HG03571 (cell line): ENCODE results near the gene TOB1.

Experiments used
- ATAC-seq: cut with Tn5 transposase; IDR thresholded peaks from one replicate; pipeline ENCODE4 v1.9.1; 2021; ENCODE audit not compliant: unreplicated experiment

Gene TOB1

DNA sequence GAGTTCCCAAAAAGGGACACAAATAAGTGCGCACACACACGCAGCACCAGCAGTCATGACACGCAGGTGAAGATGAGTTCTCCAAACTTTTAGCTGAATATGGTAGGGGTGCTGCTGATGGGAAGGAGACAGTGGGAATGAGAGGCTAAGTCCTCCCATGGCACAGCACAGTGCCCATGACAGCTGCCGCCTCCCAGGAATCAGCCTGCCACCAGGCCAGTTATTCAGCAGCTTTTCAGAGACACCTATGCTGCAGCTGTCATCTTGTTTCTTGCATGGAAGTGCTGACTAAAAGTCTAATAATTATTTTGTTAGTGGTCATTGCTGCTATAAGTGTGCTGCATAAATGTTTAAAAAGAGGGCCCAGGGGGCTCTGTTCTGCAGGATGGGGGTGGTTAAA, 18.6 kb downstream of the TOB1 start:
- ATAC-seq = no peak

DNA sequence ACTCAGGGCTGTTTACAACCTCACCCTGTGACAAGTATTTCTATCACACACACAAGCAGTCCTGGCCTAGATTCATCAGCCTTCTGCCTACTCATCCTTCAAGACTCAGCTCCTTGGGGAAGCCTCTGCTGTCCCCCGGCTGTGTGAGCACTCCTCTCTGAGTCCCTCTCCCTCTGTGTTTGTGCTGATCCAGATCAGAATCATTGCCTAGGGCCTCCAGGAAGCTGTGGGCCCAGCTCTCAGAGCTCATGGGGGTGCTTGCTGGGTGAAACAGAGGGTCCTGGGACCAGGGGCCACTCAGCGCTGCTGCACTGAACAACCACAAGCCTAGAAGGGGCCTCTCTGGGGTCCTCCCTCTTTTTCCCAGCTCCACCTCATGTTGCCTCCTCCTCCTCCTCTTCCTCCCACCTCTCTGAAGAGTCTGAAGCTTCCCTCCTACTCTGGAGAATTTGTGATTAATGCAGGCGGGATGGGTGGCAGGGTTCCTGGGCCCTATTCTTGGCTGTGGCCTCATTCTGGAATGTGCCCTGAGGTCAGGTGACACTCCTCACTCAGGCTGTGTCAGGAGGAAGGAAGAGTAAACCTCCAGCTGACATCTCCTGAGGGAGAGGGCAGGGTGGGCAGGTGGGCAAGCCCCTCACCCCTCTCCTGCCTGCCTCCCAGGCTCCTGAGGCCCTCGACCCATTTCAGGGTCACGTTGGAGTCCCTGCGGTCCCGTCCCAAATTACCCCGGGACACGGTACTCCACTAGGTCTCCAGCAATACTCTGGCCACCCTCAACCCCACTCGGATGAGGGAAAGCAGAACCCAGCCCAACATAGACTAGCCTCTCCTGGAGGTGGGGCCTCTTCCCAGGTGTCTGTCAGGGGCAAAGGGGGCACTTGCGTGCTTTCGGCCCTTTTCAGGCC, 20.7 kb downstream of the TOB1 start:
- no peak for ATAC-seq

DNA sequence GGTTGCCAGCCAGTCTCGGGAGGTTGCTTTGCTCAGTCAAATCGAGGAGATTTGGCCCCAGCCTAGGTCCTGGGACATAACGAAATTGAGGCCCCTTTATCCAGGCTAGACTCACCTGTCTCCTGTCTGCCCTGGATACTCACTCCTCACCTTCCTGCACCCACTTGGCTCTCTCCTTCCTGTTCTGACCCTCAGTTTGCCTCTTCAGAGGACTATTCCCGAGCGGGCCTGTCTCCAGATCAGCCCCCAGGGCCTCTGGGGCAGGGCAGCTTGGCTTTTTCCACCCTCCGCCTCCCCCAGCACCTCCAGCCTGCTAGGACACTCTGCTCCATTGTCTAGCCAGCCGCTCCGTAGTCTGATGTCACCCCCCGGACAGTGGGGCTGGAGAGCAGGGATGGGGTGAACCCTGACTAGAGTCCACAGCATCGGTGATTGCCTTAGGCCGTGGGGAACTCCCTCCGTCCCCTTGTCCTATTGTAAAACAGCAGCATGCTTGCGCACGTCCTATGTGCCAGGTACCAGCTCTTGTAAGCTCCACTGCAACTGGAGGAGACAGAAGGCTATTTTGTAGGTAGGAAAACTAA, 21.9 kb downstream of the TOB1 start:
- no peak for ATAC-seq

GRCh38 chr17:50843150-50843905, 22.8 kb downstream of the TOB1 start:
- ATAC-seq = no peak

DNA sequence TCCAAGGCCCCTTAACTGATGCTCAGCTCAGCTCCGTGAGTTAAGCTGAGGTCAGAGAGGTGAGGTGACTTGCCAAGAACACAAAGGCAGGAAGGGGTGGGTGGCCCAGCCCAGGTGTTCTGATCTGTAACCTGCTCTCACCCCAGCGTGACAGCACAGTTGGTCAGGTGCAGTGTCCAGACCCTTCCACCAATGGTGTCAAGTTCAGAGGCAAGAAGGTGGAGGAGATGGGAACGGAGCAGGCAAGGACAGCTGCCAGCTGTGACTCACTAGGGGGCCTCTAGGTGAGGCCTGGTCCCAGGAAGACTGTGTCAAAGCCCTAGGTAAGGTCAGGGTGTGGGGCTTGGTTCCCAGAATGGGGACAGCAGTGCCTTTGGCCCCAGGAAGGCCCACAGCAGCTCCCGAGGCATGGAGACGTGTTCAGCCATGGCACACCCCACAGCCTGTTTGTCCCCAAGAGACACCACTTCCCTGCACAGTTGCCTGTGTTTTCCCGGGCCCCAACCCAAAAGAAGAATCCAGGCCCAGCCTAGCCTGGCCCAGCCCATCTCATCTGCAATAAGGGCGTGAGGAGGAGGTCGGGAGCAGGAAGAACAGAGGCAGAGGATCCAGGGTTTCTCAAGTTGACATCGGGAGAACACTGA, 23.5 kb downstream of the TOB1 start:
- ATAC-seq = no peak

- ATAC-seq = no peak
These were observed 24.2 kb downstream of the TOB1 start for GRCh38 chr17:50841949-50842354.

DNA sequence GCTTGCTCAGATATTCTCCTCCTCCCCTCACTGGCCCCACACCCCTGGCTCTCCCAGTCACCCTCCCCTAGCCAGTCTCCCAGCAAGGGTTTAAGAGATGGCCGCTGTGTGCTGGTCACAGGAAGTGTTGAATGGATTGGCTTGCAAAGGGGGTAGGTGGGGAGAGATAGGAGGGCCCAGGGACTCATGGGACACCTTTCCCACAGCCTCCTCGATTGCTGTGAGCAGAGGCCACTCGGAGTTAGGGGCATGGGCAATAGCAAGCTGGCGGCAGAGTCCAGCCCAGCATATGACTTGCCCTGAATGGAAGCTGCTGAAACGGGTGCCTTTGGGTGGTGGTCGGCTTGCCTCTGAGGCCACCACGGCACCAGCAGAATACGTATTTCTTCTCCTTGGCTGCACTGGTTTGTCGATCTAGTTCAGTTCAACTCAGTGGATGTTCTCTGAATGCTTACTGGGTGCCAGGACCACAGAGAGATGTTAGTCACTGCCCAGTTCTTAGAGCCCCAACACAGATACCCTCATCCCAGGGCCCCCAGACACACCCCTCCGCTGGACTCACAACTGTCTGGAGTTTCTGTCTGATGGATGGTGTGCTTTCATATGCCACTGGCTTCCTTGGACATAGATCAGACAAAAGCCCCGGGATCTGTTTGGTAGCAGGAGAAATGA, 24.7 kb downstream of the TOB1 start:
- no peak for ATAC-seq

DNA sequence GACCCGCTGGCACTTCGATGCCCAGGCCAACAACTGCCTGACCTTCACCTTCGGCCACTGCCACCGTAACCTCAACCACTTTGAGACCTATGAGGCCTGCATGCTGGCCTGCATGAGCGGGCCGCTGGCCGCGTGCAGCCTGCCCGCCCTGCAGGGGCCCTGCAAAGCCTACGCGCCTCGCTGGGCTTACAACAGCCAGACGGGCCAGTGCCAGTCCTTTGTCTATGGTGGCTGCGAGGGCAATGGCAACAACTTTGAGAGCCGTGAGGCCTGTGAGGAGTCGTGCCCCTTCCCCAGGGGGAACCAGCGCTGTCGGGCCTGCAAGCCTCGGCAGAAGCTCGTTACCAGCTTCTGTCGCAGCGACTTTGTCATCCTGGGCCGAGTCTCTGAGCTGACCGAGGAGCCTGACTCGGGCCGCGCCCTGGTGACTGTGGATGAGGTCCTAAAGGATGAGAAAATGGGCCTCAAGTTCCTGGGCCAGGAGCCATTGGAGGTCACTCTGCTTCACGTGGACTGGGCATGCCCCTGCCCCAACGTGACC, 25.8 kb downstream of the TOB1 start:
- no peak for ATAC-seq

- ATAC-seq = no peak
These were observed 26.4 kb downstream of the TOB1 start for GRCh38 chr17:50839591-50840310.

GRCh38 chr17:50837980-50838954, 27.9 kb downstream of the TOB1 start:
- ATAC-seq = no peak

GRCh38 chr17:50837286-50837979, 28.7 kb downstream of the TOB1 start:
- no peak for ATAC-seq

DNA sequence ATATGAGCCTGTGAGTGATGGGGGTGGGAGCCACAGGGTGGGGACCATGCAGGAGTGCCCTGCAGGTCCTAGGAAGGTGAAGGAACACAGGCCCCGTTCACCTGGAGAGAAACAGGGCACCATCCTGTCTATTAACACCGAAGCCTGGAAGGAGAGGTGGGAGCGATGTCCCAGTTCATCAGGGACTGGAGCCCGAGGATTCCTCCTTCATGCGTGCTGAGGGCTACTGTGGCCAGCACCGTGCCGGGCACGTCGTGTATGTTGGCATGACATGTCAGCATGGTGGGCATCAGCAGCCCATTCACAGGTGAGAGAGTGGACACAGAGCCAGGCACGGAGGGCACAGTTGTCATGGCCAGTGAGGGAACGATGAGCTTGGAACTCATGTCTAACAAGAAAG, 29.3 kb downstream of the TOB1 start:
- ATAC-seq = no peak

DNA sequence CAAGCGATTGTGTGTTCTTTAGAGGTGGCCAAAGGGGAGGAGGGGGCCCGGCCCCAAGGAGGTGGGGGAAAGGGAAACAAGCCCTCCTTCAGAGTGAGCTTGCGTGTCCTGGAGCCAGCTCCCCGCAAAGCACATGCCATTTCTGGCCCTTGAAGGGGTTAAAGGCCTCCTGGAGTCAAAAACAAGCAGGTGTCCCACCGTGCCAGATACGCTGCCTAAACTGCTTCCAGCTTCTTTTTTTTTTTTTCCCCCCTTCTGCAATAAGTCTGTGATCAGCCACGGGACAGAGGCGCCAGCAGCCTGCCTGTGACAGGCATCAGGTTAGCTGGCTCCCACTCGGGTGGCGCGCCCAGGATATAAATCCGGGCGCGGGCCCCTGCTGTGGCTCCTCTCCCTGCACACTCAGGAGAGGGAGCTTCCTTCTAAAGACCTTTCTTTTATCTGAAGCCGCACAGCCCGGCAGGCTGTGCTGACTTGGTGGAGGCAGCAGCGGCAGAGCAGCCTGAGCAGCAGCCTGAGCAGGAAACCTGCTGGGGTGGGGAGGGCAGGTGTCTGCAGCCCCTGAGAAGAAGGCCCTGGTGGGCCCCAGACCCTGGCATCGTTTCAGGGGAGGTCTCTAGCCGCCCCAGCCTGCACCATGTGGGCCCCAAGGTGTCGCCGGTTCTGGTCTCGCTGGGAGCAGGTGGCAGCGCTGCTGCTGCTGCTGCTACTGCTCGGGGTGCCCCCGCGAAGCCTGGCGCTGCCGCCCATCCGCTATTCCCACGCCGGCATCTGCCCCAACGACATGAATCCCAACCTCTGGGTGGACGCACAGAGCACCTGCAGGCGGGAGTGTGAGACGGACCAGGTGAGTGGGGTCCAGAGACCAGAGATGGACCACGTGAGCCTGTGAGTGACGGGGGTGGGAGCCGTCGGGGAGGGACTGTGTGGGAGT, 30.6 kb downstream of the TOB1 start, which contains the start of gene WFIKKN2:
WFIKKN2 (plus strand) TSS at position 286 of the 934 bp plus-strand sequence; CDS start at position 638, 352 bp downstream.
- ATAC-seq = no peak

DNA sequence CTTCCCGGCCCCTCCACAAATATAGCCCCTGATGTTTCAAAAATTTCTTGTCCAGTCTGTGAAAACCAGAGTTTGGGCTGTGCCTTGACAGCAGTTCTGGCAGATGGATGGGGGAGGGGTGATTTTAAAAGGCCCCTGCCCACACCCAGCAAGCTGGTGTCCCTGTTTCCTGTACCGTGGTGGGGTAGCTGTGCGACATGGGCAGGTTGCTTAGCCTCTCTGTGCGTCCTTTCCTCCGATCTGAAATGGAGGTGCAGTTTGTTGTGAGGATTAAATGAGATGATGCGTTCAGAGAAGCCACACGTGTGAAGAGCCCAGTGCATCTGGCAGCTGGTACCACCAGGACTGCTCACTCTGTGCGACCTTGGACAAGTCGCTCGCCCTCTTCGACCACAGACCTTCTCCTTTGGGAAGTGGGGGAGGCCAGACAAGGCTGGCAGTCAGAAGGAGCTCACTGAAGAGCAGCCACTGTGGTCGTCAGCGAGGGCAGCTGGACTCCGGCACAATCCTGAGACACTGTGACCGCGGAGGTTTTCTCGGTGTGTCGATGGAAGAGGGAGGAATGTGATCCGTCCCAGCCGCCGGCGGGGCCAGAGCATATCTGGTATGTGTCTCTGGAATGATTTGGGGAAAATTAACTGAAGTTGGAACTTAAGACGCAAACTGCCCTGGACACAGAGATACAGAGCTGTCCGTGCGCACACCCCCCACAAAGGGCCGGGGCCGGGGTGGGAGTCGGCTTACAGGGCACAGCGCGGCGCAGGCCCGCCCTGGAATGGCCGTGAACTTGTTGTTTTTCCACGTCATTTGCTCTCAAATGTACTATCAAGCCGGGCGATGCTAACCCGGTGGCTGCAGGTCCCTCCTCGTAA, 31.5 kb downstream of the TOB1 start:
- ATAC-seq = no peak

DNA sequence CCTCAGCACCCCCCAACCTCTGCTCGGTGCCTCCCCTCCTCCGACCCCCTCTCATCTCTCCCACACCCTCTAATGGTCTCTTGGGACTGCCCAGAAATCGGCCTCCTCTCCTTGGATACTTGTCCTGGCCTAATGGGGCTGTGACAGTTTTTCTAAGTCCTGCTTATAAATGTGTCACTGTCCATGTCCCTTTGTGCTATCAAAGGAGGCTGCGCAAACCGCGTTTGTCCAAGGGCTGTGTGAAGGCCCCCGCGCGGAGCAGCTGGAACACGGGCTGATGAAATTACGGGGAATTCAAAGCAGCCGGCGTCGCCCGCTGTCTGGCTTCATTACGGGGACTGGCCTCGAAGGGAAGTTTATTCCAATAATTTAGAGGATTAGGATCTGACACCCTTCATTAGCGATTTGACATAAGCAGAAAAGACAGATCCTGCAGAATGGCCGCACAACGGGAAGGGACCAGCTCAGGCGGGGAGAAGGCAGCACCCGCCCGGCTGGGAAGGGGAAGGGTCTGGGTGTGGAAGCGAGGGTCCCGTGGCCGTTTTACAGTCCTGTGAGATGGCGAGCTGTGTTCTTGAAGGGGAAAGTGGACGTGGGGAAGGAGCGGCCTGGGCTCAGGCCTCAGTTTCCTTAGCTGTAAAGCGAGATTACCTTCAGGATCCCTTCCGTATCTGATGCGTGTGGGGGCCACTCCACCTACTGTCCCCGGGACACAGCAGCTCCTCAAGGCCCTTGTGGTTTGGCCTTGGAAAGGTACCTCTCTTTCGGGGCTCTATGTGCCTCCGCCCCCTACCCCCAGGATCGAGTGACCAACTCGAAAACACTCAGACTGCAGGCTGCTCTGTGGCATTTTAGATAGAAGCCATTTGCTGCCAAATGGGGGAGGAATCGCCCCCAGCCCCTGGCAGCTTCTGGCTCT, 32.4 kb downstream of the TOB1 start:
- ATAC-seq = no peak
